Activated T-helper 17 cell treated with anti-CD3 and anti-CD28 coated beads, Interleukin-2, amount 50 U/mL, for 72 hours (primary cell): ENCODE measurements around the gene SLC35F3. TPM values are rescaled to one million over a fixed set of nuclear protein-coding genes. Genes with fewer than 3 reads are reported as not detected.

Source experiments
- ATAC-seq: fragments of 150-1000 bp; cut with Tn5 transposase; replicated peaks from 2 replicates; pipeline ENCODE4 v1.10.0; 2021; ENCODE audit warnings: mild to moderate bottlenecking, moderate library complexity
- H3K27ac Mint-ChIP-seq: one replicate; pipeline ENCODE4 v1.8.0; 2022; ENCODE audit warnings: mixed read lengths
- H3K27me3 Mint-ChIP-seq: one replicate; pipeline ENCODE4 v1.8.0; 2022; ENCODE audit warnings: mixed read lengths
- H3K36me3 Mint-ChIP-seq: one replicate; pipeline ENCODE4 v1.8.0; 2022; ENCODE audit warnings: low read depth, mild to moderate bottlenecking, mixed read lengths
- H3K4me1 Mint-ChIP-seq: one replicate; pipeline ENCODE4 v1.8.0; 2022; ENCODE audit warnings: mixed read lengths
- H3K4me3 Mint-ChIP-seq: one replicate; pipeline ENCODE4 v1.8.0; 2022; ENCODE audit warnings: mild to moderate bottlenecking, mixed read lengths
- H3K9me3 Mint-ChIP-seq: one replicate; pipeline ENCODE4 v1.8.0; 2022; ENCODE audit warnings: mixed read lengths
- total RNA-seq, 2 donors: library from RNA; stranded (reverse); gene quantifications; one replicate each; pipeline ENCODE4 v1.2.3, GENCODE V29; 2022

The SLC35F3 gene
- total RNA-seq, 2 donors from 2014 or later: 0.13 to 1.5 TPM

GRCh38 chr1:233936842-233937241, 32.4 kb downstream of the SLC35F3 start:
- no peak overlapping the region for H3K27ac Mint-ChIP-seq
- H3K27me3 Mint-ChIP-seq: peaks cover 22% of the 10 kb centered on the region
- no peaks in the 10 kb centered on the region for H3K36me3 Mint-ChIP-seq
- no peak for ATAC-seq
- no peaks in the 10 kb centered on the region for H3K9me3 Mint-ChIP-seq
- H3K4me1 Mint-ChIP-seq: no peaks in the 10 kb centered on the region
- H3K4me3 Mint-ChIP-seq: no peak overlapping the region

GRCh38 chr1:233938476-233938875, 34.0 kb downstream of the SLC35F3 start:
- H3K9me3 Mint-ChIP-seq: no peaks in the 10 kb centered on the region
- no peak overlapping the region for H3K27ac Mint-ChIP-seq
- H3K4me3 Mint-ChIP-seq: no peak overlapping the region
- H3K36me3 Mint-ChIP-seq: no peaks in the 10 kb centered on the region
- peaks cover 18% of the 10 kb centered on the region for H3K27me3 Mint-ChIP-seq
- H3K4me1 Mint-ChIP-seq: no peaks in the 10 kb centered on the region
- ATAC-seq: no peak

- H3K27me3 Mint-ChIP-seq: peaks cover 18% of the 10 kb centered on the region
- no peaks in the 10 kb centered on the region for H3K36me3 Mint-ChIP-seq
- no peak overlapping the region for H3K27ac Mint-ChIP-seq
- H3K9me3 Mint-ChIP-seq: no peaks in the 10 kb centered on the region
- H3K4me3 Mint-ChIP-seq: no peak overlapping the region
- no peaks in the 10 kb centered on the region for H3K4me1 Mint-ChIP-seq
- ATAC-seq: no peak
Observed at GRCh38 chr1:233939451-233939850, 35.0 kb downstream of the SLC35F3 start.

DNA sequence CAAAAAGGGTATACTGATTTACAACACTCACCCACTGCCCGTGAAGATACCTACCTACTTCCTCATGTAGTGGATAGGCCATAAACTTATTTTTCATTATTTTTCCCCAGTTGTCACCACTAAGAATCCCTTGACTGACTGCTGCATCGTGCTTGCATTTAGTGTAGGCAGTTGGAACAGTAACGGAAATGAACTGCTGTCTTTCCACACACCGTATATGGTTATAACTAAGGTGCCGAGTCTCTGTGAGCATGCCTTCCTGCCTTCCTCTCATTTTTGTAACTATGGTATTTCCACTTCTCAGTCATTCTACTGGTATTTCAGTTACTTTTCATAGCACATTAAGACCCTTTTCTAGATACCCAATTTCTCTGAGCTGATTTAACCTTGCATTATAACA, 36.4 kb downstream of the SLC35F3 start:
- no peaks in the 10 kb centered on the region for H3K4me1 Mint-ChIP-seq
- H3K9me3 Mint-ChIP-seq: no peaks in the 10 kb centered on the region
- H3K4me3 Mint-ChIP-seq: no peak overlapping the region
- no peak for ATAC-seq
- H3K36me3 Mint-ChIP-seq: no peaks in the 10 kb centered on the region
- no peak overlapping the region for H3K27ac Mint-ChIP-seq
- H3K27me3 Mint-ChIP-seq: peaks cover 21% of the 10 kb centered on the region

DNA sequence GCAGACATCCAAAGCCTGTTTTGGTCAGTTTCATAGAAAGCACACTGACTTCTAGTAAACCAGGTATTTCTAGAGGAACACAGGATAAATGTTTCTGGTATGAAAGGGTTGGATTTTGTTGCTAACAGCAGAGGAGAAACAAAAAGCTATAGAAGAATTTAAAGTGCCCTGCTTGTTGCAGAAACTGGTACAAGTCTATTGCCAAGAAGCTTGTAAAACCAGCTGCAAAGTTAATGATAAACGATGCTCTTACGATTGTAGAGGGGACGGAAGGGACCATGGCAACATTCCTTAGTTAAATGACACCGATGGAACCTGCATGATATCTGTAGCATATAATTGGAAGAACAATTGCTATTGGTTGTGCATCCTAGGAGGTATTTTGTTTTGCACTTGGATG, 40.1 kb downstream of the SLC35F3 start:
- Mint-ChIP-seq H3K27ac (no peak overlapping the region), H3K4me3 (no peak overlapping the region), H3K36me3 (no peaks in the 10 kb centered on the region), H3K4me1 (no peaks in the 10 kb centered on the region), H3K27me3 (peaks cover 11% of the 10 kb centered on the region), H3K9me3 (no peaks in the 10 kb centered on the region)
- ATAC-seq: no peak

GRCh38 chr1:233945573-233945972, 41.1 kb downstream of the SLC35F3 start:
- no peaks in the 10 kb centered on the region for H3K36me3 Mint-ChIP-seq
- H3K27ac Mint-ChIP-seq: no peak overlapping the region
- H3K27me3 Mint-ChIP-seq: peaks cover 11% of the 10 kb centered on the region
- no peaks in the 10 kb centered on the region for H3K4me1 Mint-ChIP-seq
- no peaks in the 10 kb centered on the region for H3K9me3 Mint-ChIP-seq
- no peak overlapping the region for H3K4me3 Mint-ChIP-seq
- ATAC-seq: no peak

- Mint-ChIP-seq H3K27me3 (peaks cover 11% of the 10 kb centered on the region), H3K27ac (no peak overlapping the region), H3K4me1 (no peaks in the 10 kb centered on the region), H3K9me3 (no peaks in the 10 kb centered on the region), H3K36me3 (no peaks in the 10 kb centered on the region), H3K4me3 (no peak overlapping the region)
- no peak for ATAC-seq
Observed at GRCh38 chr1:233945979-233946378, 41.5 kb downstream of the SLC35F3 start.

DNA sequence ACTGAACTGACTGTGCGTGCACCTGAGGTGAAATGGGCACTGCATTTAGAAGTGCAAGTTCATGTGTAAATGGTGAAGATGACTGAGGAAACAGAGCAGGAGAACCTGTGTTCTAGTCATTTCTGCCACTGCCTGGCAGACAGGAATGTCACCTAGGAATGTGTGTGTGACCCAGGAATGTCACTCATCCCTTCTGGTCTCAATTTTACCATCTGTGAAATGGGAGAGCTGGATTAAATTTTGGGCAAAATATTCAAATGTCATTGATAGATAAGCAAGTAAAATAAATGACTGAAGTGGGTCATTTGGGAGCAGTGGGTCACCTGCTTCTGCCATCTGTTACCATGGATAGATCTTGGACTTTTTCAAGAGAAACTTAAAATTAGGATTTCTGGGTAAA, 42.2 kb downstream of the SLC35F3 start:
- ATAC-seq: no peak
- Mint-ChIP-seq H3K27ac (no peak overlapping the region), H3K27me3 (peaks cover 11% of the 10 kb centered on the region), H3K36me3 (no peaks in the 10 kb centered on the region), H3K9me3 (no peaks in the 10 kb centered on the region), H3K4me3 (no peak overlapping the region), H3K4me1 (no peaks in the 10 kb centered on the region)

DNA sequence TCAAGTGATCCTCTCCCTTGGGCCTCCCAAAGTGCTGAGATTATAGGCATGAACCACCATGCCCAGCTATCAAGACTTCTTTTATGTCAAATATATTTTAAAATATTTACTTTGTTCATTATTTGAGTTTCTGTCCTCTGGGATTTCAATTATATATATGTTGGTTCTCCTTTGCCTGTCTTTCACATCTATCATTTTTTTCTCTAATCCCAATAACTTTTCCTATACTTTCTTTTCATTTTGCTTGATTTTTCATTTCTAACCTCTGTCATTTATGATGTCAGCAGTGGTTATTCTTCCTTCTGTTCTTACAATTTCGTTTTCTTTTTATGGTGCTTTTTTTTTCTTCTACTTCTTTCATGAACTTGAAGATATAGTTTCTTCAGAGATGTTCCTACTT, 47.3 kb downstream of the SLC35F3 start:
- peaks cover 19% of the 10 kb centered on the region for H3K27me3 Mint-ChIP-seq
- H3K4me1 Mint-ChIP-seq: no peaks in the 10 kb centered on the region
- H3K36me3 Mint-ChIP-seq: no peaks in the 10 kb centered on the region
- H3K9me3 Mint-ChIP-seq: peaks cover 5% of the 10 kb centered on the region
- H3K4me3 Mint-ChIP-seq: no peak overlapping the region
- H3K27ac Mint-ChIP-seq: no peak overlapping the region
- ATAC-seq: no peak

DNA sequence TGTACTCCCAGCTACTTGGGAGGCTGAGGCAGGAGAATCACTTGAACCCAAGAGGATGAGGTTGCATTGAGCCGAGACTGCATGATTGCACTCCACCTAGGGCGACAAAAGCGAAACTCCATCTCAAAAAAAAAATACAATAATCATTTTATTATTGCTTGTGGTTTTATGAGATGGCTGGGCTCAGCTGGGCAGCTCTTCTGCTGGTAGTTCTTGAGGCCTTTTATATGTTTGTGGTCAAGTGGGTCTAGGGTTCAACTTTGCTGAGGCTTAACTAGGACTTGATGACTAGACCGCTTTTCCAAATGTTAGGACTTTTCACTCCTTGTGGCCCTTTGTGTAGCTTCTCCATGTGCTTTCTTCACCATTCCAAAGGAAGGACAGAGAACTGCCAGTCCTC, 53.2 kb downstream of the SLC35F3 start:
- Mint-ChIP-seq H3K9me3 (peaks cover 4% of the 10 kb centered on the region), H3K27me3 (peaks cover 22% of the 10 kb centered on the region), H3K36me3 (no peaks in the 10 kb centered on the region), H3K27ac (no peak overlapping the region), H3K4me3 (no peak overlapping the region), H3K4me1 (no peaks in the 10 kb centered on the region)
- ATAC-seq: no peak

DNA sequence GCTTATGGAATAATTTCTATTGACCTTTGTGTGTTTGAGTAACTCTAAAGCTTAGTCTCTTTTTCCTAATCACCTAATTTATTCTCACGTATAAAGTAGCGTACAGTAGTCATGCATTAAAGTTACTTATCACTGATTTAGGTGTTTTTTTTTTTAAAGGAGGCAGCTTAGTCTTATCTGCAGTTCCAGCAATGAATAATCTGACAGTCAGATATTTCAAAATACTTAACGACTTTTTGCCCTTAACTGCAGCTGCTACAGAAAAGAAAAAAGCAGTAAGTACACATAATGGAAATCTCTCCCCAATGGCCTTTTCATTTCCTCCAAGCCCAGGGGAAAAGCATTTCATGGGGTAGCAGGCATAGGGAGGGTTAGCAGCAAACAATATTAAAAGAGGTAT, 54.6 kb downstream of the SLC35F3 start:
- Mint-ChIP-seq H3K9me3 (peaks cover 4% of the 10 kb centered on the region), H3K27me3 (peaks cover 16% of the 10 kb centered on the region), H3K27ac (no peak overlapping the region), H3K4me3 (no peak overlapping the region), H3K36me3 (no peaks in the 10 kb centered on the region), H3K4me1 (no peaks in the 10 kb centered on the region)
- no peak for ATAC-seq

DNA sequence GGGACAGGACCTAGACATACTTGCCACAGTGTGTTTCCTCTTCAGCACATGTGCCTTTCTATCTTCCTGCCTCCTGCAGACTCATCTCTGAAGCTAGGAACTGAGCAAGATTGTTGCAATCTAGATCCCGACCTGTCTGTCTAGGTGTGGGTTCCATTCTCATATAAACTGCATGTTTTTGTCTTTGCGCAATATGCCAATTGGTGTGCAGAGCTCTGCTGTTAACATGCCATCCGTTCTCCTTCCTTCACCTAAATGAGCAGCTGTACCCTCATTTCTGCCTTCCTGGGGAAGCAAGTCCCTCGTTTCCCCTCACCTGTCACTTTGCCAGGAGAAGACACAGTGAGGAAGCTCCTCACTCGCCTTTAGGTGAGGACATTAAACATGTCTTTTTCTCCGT, 55.5 kb downstream of the SLC35F3 start:
- Mint-ChIP-seq H3K9me3 (peaks cover 4% of the 10 kb centered on the region), H3K36me3 (no peaks in the 10 kb centered on the region), H3K27ac (no peak overlapping the region), H3K4me1 (no peaks in the 10 kb centered on the region), H3K4me3 (no peak overlapping the region), H3K27me3 (peaks cover 20% of the 10 kb centered on the region)
- no peak for ATAC-seq

DNA sequence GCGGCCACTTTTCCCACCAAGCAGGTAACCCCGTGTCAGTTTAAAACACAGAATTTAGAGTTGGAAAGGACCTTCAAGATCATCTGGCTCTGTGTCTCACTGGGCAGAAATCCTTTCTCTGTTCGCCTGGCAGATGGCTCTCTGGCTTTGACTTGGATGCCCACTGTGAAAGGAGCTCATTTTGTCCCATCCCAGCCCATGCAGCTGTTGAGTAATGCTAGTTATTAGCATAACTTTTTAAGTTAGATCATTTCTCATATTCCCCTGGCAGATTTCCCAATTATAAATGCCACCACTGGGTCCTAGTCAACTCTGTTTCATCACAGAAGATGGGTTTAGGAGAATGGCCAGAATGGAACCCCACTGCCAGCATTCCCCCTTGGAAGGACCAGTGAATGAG, 55.9 kb downstream of the SLC35F3 start:
- H3K9me3 Mint-ChIP-seq: peaks cover 4% of the 10 kb centered on the region

GRCh38 chr1:233962878-233963277, 58.4 kb downstream of the SLC35F3 start:
- peaks cover 16% of the 10 kb centered on the region for H3K27me3 Mint-ChIP-seq
- no peak overlapping the region for H3K4me3 Mint-ChIP-seq
- no peak overlapping the region for H3K27ac Mint-ChIP-seq
- ATAC-seq: no peak
- no peaks in the 10 kb centered on the region for H3K36me3 Mint-ChIP-seq
- H3K4me1 Mint-ChIP-seq: no peaks in the 10 kb centered on the region
- peaks cover 4% of the 10 kb centered on the region for H3K9me3 Mint-ChIP-seq

More for the DNA sequence above, 55.9 kb downstream of the SLC35F3 start:
- H3K4me3 Mint-ChIP-seq: no peak overlapping the region
- H3K27me3 Mint-ChIP-seq: peaks cover 20% of the 10 kb centered on the region
- ATAC-seq: no peak
- H3K27ac Mint-ChIP-seq: no peak overlapping the region
- no peaks in the 10 kb centered on the region for H3K36me3 Mint-ChIP-seq
- no peaks in the 10 kb centered on the region for H3K4me1 Mint-ChIP-seq

DNA sequence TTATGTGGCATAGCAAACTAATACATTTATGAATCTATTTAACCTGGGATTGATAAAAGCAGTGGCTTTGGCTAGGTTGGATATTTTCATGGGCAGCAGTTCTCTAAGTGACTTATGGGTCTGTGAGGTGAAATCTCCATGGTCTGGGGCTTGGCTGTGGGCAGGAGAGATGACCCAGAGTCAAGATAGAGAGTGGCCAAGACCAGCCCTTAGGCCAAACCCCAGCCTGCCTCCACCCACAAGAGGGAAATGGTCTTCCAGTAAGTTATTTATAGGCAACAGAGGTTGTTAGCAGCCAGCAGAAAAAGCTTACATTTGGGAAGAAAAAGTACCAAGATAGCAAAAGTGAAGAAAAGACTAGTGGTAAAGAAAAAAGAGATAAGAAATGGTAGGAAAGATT, 61.4 kb downstream of the SLC35F3 start:
- no peaks in the 10 kb centered on the region for H3K4me1 Mint-ChIP-seq
- H3K4me3 Mint-ChIP-seq: no peak overlapping the region
- H3K27ac Mint-ChIP-seq: no peak overlapping the region
- H3K36me3 Mint-ChIP-seq: no peaks in the 10 kb centered on the region
- H3K27me3 Mint-ChIP-seq: peaks cover 9% of the 10 kb centered on the region
- H3K9me3 Mint-ChIP-seq: no peaks in the 10 kb centered on the region
- ATAC-seq: no peak

DNA sequence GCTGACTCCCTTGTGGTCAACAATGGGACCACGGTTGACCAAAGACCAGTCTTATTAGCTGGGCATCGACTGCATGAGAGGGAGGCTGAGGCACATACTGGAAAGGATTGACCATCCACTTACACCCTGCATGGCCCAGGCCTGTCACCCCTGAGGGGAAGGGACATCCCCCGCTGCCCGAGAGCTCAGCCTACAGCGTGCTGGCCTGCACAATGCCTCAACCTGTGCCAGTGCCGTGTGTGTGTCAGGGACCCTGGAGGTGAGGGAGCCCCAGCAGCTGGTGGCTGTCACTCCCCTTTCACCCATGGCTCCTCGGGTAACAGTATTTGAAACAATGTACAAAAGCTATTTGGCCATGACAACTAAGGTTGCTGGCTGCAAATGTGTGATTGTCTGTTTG, 67.3 kb downstream of the SLC35F3 start:
- no peak overlapping the region for H3K4me3 Mint-ChIP-seq
- no peaks in the 10 kb centered on the region for H3K4me1 Mint-ChIP-seq
- no peak overlapping the region for H3K27ac Mint-ChIP-seq
- H3K9me3 Mint-ChIP-seq: no peaks in the 10 kb centered on the region
- peaks cover 4% of the 10 kb centered on the region for H3K27me3 Mint-ChIP-seq
- no peaks in the 10 kb centered on the region for H3K36me3 Mint-ChIP-seq
- no peak for ATAC-seq
